Transverse colon (tissue), 3 donors: Measurements from ENCODE around the gene CPT1A.

ENCODE experiments used
- EP300 ChIP-seq: sonication (generic); formaldehyde crosslinking; IDR thresholded peaks from one replicate; pipeline ENCODE4 v1.6.1; 2017; ENCODE audit warnings: antibody characterized with exemption, low read depth
- TF ChIP-seq, protein P1 (sequence below), 5 experiments: fragments of 200-600 bp in 3 of 5; fragments of 450-650 bp in 2 of 5; sonication (generic) in 3 of 5; IDR thresholded peaks; 1 replicate in 2 of 5; 2 replicates in 3 of 5; pipeline ENCODE4 v1.5.1; 2016 to 2017; ENCODE audit warnings: antibody characterized with exemption in 5 of 5, inconsistent platforms in 3 of 5, mild to moderate bottlenecking in 2 of 5, moderate library complexity in 1 of 5

DNA sequence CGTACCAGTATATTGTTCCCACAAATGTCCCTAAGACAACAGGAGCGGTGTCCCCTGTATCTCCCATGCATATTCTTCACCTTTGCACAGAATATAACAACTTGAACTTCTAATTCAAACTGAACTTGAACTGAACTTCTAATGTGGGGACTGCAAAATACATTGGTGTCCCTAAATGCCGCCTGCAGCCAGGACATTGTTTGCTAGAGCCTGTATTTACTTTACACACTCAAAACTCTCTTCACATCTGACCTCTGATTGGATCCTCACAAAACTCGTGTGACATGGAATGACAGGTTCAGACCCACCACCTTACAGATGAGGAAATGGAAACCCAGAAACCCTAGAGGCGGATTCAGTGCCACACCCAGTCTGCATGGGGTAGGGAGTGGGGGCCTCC is 6.4 kb downstream of the CPT1A start:
- TF ChIP-seq, protein P1, sequence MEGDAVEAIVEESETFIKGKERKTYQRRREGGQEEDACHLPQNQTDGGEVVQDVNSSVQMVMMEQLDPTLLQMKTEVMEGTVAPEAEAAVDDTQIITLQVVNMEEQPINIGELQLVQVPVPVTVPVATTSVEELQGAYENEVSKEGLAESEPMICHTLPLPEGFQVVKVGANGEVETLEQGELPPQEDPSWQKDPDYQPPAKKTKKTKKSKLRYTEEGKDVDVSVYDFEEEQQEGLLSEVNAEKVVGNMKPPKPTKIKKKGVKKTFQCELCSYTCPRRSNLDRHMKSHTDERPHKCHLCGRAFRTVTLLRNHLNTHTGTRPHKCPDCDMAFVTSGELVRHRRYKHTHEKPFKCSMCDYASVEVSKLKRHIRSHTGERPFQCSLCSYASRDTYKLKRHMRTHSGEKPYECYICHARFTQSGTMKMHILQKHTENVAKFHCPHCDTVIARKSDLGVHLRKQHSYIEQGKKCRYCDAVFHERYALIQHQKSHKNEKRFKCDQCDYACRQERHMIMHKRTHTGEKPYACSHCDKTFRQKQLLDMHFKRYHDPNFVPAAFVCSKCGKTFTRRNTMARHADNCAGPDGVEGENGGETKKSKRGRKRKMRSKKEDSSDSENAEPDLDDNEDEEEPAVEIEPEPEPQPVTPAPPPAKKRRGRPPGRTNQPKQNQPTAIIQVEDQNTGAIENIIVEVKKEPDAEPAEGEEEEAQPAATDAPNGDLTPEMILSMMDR (IDR thresholded peaks at IDR 0.05): no peak
- no peak for TF ChIP-seq EP300
